ENCODE results near the gene CTIF.

DNA sequence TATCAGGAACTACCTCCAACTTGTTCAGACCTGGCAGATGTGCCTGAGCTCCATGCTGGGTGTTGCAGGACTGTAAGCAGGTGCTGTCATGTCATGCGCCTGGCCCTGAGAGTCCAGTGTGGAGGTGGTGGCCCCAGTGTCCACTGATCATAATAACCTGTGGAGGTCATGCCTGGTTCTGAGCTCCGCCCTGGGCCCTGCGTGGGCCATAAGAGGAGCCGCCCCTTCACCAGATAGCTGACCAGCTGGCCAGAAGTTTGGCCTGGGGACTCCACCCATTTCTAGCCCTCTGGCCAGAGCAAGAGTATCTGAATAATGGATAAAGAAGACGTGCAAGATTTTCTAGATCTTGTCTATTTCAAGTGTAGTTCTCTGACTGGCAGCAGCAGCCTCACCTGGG lies 72.4 kb downstream of the CTIF start:
- no peak for TF ChIP-seq POLR2A (IDR thresholded peaks at IDR 0.05)
- TF ChIP-seq, protein P1, sequence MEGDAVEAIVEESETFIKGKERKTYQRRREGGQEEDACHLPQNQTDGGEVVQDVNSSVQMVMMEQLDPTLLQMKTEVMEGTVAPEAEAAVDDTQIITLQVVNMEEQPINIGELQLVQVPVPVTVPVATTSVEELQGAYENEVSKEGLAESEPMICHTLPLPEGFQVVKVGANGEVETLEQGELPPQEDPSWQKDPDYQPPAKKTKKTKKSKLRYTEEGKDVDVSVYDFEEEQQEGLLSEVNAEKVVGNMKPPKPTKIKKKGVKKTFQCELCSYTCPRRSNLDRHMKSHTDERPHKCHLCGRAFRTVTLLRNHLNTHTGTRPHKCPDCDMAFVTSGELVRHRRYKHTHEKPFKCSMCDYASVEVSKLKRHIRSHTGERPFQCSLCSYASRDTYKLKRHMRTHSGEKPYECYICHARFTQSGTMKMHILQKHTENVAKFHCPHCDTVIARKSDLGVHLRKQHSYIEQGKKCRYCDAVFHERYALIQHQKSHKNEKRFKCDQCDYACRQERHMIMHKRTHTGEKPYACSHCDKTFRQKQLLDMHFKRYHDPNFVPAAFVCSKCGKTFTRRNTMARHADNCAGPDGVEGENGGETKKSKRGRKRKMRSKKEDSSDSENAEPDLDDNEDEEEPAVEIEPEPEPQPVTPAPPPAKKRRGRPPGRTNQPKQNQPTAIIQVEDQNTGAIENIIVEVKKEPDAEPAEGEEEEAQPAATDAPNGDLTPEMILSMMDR (IDR thresholded peaks at IDR 0.05): no peak
- TF ChIP-seq POLR2AphosphoS5 (IDR thresholded peaks at IDR 0.05): no peak

Measured in transverse colon (tissue), 4 donors.